Stimulated activated CD8-positive, alpha-beta memory T cell treated with anti-CD3 and anti-CD28 coated beads, Interleukin-7, amount 100 ng/mL, for 4 hours (primary cell): ENCODE data around the gene FKBP2.

Experiments used
- DNase-seq, 2 donors: peaks; one replicate each; pipeline ENCODE4 v3.0.0-alpha.2; 2020; ENCODE audit warnings: low read depth in 2 of 2

The FKBP2 gene

GRCh38 chr11:64284962-64285884, 44.3 kb downstream of the FKBP2 start, which contains the start of gene GPR137:
TSS of gene GPR137 (plus strand) at chr11:64285848. CDS start at chr11:64286525, 677 bp downstream.
- peak; percentile 78 to 89 for DNase-seq

- no peak for DNase-seq
Measured at GRCh38 chr11:64285885-64286800, 45.2 kb downstream of the FKBP2 start.

GRCh38 chr11:64286801-64287159, 45.9 kb downstream of the FKBP2 start:
- DNase-seq, result no peak

GRCh38 chr11:64287676-64288352, 46.9 kb downstream of the FKBP2 start:
- no peak for DNase-seq

GRCh38 chr11:64288353-64288750, 47.5 kb downstream of the FKBP2 start:
- no peak for DNase-seq

- no peak for DNase-seq
Measured at GRCh38 chr11:64289002-64289564, 48.2 kb downstream of the FKBP2 start.

GRCh38 chr11:64290352-64291261, 49.7 kb downstream of the FKBP2 start:
- DNase-seq, result no peak

- DNase-seq, result no peak
Measured at GRCh38 chr11:64291262-64291751, 50.4 kb downstream of the FKBP2 start, which contains the start of gene KCNK4. TSS of gene KCNK4 (plus strand) at chr11:64291302. CDS start at chr11:64293019, 1,717 bp downstream.

GRCh38 chr11:64291752-64292459, 51.0 kb downstream of the FKBP2 start:
- peak in 1 of 2 donors; percentile 33 for DNase-seq

- DNase-seq, result no peak
Measured at GRCh38 chr11:64292460-64293254, 51.8 kb downstream of the FKBP2 start.
